BLaER1 treated with 17β-estradiol and CSF1 and Interleukin-3, amounts not matched to agents 10 nM and 100 nM (cell line): Measurements from ENCODE around the gene PRG3.
A peak's percentile ranks its signal among the peaks of the same experiment; 100 is the strongest.

Experiments
- H3K27ac ChIP-seq, 11 experiments: shearing (Covaris generic); formaldehyde crosslinking; 2 replicates each; pipeline ENCODE4 v1.8.1; 2022
- H3K27me3 ChIP-seq, 11 experiments: shearing (Covaris generic); formaldehyde crosslinking; 2 replicates each; pipeline ENCODE4 v1.8.1; 2022
- H3K36me3 ChIP-seq, 11 experiments: shearing (Covaris generic); formaldehyde crosslinking; 2 replicates each; pipeline ENCODE4 v1.8.1; 2022
- H3K4me1 ChIP-seq, 10 experiments: shearing (Covaris generic); formaldehyde crosslinking; 2 replicates each; pipeline ENCODE4 v1.8.1; 2022
- H3K4me2 ChIP-seq, 11 experiments: shearing (Covaris generic); formaldehyde crosslinking; 2 replicates each; pipeline ENCODE4 v1.8.1; 2022
- H3K4me3 ChIP-seq, 10 experiments: shearing (Covaris generic); formaldehyde crosslinking; 2 replicates each; pipeline ENCODE4 v1.8.1; 2022
- H3K9ac ChIP-seq, 11 experiments: shearing (Covaris generic); formaldehyde crosslinking; 2 replicates each; pipeline ENCODE4 v1.8.1; 2022
- H3K9me3 ChIP-seq, 11 experiments: shearing (Covaris generic); formaldehyde crosslinking; replicated peaks in 1 of 11; 2 replicates each; pipeline ENCODE4 v1.8.1; 2022
- H4K20me1 ChIP-seq, 11 experiments: shearing (Covaris generic); formaldehyde crosslinking; 2 replicates each; pipeline ENCODE4 v1.8.1; 2022
- Cebpa-rat ChIP-seq, 11 experiments: shearing (Covaris generic); IDR thresholded peaks; 2 replicates each; pipeline ENCODE4 v1.8.1; 2022

The PRG3 gene

GRCh38 chr11:57331720-57332119 is 49.2 kb downstream of the PRG3 start:
- H3K27me3 ChIP-seq = no peaks in the 10 kb centered on the region
- 0 out of 22 replicates have a peak overlapping the region, but pooled peaks of 1 of the 11 experiments have one; percentile 2 for H3K9ac ChIP-seq
- no peak overlapping the region for H3K4me3 ChIP-seq
- peaks cover 0 to 44% (median 20%) of the 10 kb centered on the region in 11 experiments; a peak in 11 of 22 replicates for H4K20me1 ChIP-seq
- H3K36me3 ChIP-seq = peaks cover 74 to 79% (median 78%) of the 10 kb centered on the region in 11 experiments
- no peaks in the 10 kb centered on the region for H3K9me3 ChIP-seq
- no peak for TF ChIP-seq Cebpa-rat (IDR thresholded peaks at IDR 0.05)
- no peak overlapping the region for H3K4me2 ChIP-seq
- H3K27ac ChIP-seq = no peak overlapping the region
- peaks cover 27 to 44% (median 33%) of the 10 kb centered on the region in 10 experiments for H3K4me1 ChIP-seq

- no peak overlapping the region for H3K27ac ChIP-seq
- peaks cover 78 to 91% (median 89%) of the 10 kb centered on the region in 11 experiments for H3K36me3 ChIP-seq
- peaks cover 32 to 50% (median 39%) of the 10 kb centered on the region in 10 experiments for H3K4me1 ChIP-seq
- TF ChIP-seq Cebpa-rat (IDR thresholded peaks at IDR 0.05) = no peak
- H3K27me3 ChIP-seq = no peaks in the 10 kb centered on the region
- no peaks in the 10 kb centered on the region for H3K9me3 ChIP-seq
- H3K4me2 ChIP-seq = no peak overlapping the region
- H3K4me3 ChIP-seq = no peak overlapping the region
- H3K9ac ChIP-seq = no peak overlapping the region
- H4K20me1 ChIP-seq = peaks cover 0 to 44% (median 20%) of the 10 kb centered on the region in 11 experiments; a peak in 11 of 22 replicates
Observed at GRCh38 chr11:57330029-57330428, 50.9 kb downstream of the PRG3 start.

GRCh38 chr11:57327721-57328120 is 53.2 kb downstream of the PRG3 start:
- Histone ChIP-seq H3K4me2 (peak overlapping the region in 1 of 11 experiments; percentile 13; a peak in 1 of 22 replicates), H3K4me1 (peaks cover 27 to 42% (median 38%) of the 10 kb centered on the region in 10 experiments), H3K4me3 (no peak overlapping the region), H3K9ac (0 out of 22 replicates have a peak overlapping the region, but pooled peaks of 1 of the 11 experiments have one; percentile 4), H4K20me1 (peaks cover 0 to 40% (median 23%) of the 10 kb centered on the region in 11 experiments; a peak in 14 of 22 replicates), H3K9me3 (no peaks in the 10 kb centered on the region), H3K27me3 (no peaks in the 10 kb centered on the region), H3K27ac (0 out of 22 replicates have a peak overlapping the region, but pooled peaks of 1 of the 11 experiments have one; percentile 88), H3K36me3 (peaks cover 64 to 73% (median 72%) of the 10 kb centered on the region in 11 experiments)
- TF ChIP-seq Cebpa-rat (IDR thresholded peaks at IDR 0.05) = no peak
